ENCODE results near the gene CATSPERD.

DNA sequence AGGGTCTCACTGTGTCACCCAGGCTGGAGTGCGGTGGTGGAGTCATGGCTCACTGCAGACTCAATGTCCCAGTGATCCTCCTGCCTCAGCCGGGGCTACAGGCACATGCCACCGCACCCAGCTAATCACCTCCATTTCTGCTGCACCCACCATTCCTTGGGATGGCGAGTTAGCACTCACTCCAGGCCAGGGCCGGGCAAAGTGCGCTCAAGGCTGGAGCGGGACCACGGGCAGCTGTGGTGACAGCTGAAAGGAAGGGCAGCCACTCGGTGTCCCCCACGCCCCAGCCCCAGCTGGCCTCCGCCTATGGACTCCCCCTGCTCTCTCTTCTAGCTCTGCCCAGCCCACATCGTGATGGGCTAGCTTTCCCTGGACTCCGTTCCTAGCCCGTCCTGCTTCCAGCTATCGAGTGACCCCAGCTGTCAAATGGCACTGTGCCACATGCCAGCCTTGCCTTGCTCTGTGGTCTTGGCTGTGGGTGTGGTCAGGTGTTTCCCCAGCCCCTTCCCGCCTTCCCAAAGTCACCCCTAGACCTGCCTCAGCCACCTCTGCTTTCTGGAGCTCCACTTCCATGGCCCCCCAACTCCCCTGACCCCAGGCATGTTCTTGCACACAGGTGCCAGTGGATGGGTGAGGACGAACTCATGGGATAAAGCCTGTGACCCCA lies 44.2 kb upstream of the CATSPERD start:
- no peak for TF ChIP-seq POLR2AphosphoS5 (IDR thresholded peaks at IDR 0.05; ENCODE audit: low read depth, low read length)
- no peak for TF ChIP-seq REST (IDR thresholded peaks at IDR 0.05; ENCODE audit: insufficient read depth in 1 of 2, low read depth in 2 of 2, low read length in 2 of 2)
- TF ChIP-seq FOXP2 (optimal IDR thresholded peaks at IDR 0.05; ENCODE audit: borderline replicate concordance, extremely low read depth, extremely low read length, insufficient read depth) = no peak
- no peak for TF ChIP-seq SIN3A (IDR thresholded peaks at IDR 0.05; ENCODE audit: borderline replicate concordance, insufficient read depth, low read length)
